ENCODE results near the gene RS1.

Gene RS1

DNA sequence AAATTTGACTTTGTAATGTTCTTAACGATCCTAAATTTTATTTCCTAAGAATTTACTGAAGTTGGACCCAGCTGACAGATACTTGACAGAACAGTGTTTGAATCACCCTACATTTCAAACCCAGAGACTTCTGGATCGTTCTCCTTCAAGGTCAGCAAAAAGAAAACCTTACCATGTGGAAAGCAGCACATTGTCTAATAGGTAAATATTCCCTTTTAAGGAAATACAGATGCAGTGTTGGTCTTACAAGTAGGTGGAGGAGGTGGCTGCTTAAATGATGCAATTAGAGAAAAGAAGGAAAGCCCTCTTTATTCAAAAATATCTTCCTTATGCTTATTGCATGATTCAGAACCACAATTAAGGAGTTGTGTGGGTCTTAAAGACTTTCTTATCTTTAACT lies 73.5 kb downstream of the RS1 start:
- DNase-seq, result no peak

- no peak for DNase-seq
Observed at GRCh38 chrX:18596096-18596495, 75.8 kb downstream of the RS1 start.

DNA sequence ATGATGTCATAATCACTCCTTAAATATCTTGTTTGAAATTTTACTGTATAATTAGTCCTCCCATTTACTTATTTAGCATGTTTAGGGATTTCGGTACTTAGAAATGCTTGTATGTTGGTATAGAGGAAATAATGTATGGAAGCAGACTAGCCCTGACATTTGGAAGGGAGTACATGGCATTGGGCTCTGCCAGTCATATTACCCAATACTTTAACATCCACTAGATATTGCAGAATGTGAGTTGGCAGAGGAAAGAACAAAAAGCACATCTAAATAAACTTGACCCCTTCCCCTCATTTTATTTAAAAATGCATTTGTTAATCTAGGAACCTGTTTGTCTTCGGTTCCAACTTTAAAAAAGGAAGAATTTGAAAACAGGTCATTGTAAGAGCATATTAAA lies 77.8 kb downstream of the RS1 start:
- no peak for DNase-seq

DNA sequence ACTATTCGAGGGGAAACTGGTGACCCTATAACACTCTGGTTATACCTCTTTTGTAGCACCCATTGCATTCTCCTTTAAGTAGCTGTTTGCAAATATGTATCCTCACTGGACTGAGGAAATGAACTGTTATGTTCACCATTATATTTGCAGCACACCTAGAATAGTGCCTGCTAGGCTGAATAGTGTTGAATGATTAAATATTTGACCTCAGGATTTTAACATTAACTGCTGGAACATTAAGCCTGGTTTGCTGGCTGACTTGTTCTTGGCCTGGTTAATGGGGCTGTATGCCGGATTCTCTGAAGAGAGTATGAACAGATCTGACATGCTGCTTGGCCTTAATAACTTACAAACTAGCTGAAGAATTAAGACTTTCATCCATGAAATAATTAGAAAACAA lies 80.1 kb downstream of the RS1 start:
- no peak for DNase-seq
